HepG2 (cell line): Measurements from ENCODE around the gene YKT6. TPM values are rescaled to one million over a fixed set of nuclear protein-coding genes. Genes with fewer than 3 reads are reported as not detected.

Experiments used
- ATAC-seq: fragments of 200-7000 bp; cut with Tn5 transposase; 3 replicates; pipeline ENCODE4 v1.9.1; 2020; ENCODE audit warnings: mild to moderate bottlenecking, moderate library complexity
- BruUV-seq: library from RNA; stranded (reverse); fragments of 400-500 nt; replicated peaks from 2 replicates; lab custom pipeline; 2021; lab: Mats Ljungman, UMichigan
- CTCF ChIA-PET: fragments of 300-600 bp; formaldehyde crosslinking; extraction: SDS; loops from one replicate; lab custom pipeline; 2021; ENCODE audit warnings: low total read pairs, inconsistent platforms, low intra/inter-chr PET ratio; lab: Yijun Ruan, JAX
- POLR2A ChIA-PET: fragments of 350-600 bp; sonication (Branson Sonifier 250); formaldehyde crosslinking; loops from one replicate; lab custom pipeline; 2020; ENCODE audit warnings: antibody characterized with exemption, inconsistent platforms; lab: Yijun Ruan, JAX
- DNase-seq: peaks from one replicate; pipeline ENCODE4 v3.0.0-alpha.2; 2015; ENCODE audit warnings: low spot score
- FAIRE-seq: peaks from 3 replicates; lab custom pipeline; 2011; peaks lifted over from hg19 to GRCh38; lab: Jason Lieb, UNC
- H2AFZ ChIP-seq: one replicate; pipeline ENCODE4 v1.6.1; 2011; ENCODE audit warnings: low read length, inconsistent platforms
- H3K27ac ChIP-seq: fragments of 300-600 bp; 3 replicates; pipeline ENCODE4 v1.8.0; 2011; ENCODE audit warnings: mixed run types, mild to moderate bottlenecking, mixed read lengths, low read length, inconsistent platforms; ENCODE audit not compliant: insufficient read depth; ENCODE audit errors: extremely low read length
- H3K27me3 ChIP-seq, 2 experiments: fragments of 200-600 bp in 1 of 2; 2 replicates in 1 of 2; 3 replicates in 1 of 2; pipeline versions ENCODE4 v1.6.0 to v1.8.0; 2011; ENCODE audit warnings: low read length in 2 of 2, mild to moderate bottlenecking in 2 of 2, moderate library complexity in 2 of 2, inconsistent platforms in 1 of 2; ENCODE audit not compliant: insufficient read depth in 2 of 2, control insufficient read depth in 1 of 2
- H3K36me3 ChIP-seq, 2 experiments: fragments of 200-600 bp in 1 of 2; replicated peaks in 1 of 2; 2 replicates in 1 of 2; 3 replicates in 1 of 2; pipeline versions ENCODE4 v1.5.1 to v1.8.0; 2011; ENCODE audit warnings: low read length in 2 of 2, inconsistent platforms in 1 of 2; ENCODE audit not compliant: insufficient read depth in 2 of 2, control insufficient read depth in 1 of 2
- H3K4me1 ChIP-seq: 2 replicates; pipeline ENCODE4 v1.5.1; 2012; ENCODE audit warnings: low read length, inconsistent platforms; ENCODE audit not compliant: insufficient read depth
- H3K4me2 ChIP-seq: 2 replicates; pipeline ENCODE4 v1.6.0; 2011; ENCODE audit warnings: low read depth, low read length, inconsistent platforms
- H3K4me3 ChIP-seq, 3 experiments: fragments of 200-600 bp in 1 of 3; sonication (generic), shearing (Covaris generic) in 1 of 3; replicated peaks in 1 of 3; 2 replicates each; pipeline ENCODE4 v1.5.1; 2011 to 2016; ENCODE audit warnings: low read length in 3 of 3, inconsistent platforms in 2 of 3, low read depth in 2 of 3, mild to moderate bottlenecking in 2 of 3, control low read depth in 1 of 3, mixed read lengths in 1 of 3; ENCODE audit not compliant: insufficient read depth in 1 of 3
- H3K79me2 ChIP-seq: one replicate; pipeline ENCODE4 v1.6.1; 2011; ENCODE audit warnings: low read length, inconsistent platforms; ENCODE audit not compliant: insufficient read depth
- H3K9ac ChIP-seq: 2 replicates; pipeline ENCODE4 v1.6.0; 2011; ENCODE audit warnings: mild to moderate bottlenecking, low read depth, low read length, inconsistent platforms; ENCODE audit not compliant: insufficient read depth
- H3K9me3 ChIP-seq: 2 replicates; pipeline ENCODE4 v1.5.1; 2012; ENCODE audit warnings: mild to moderate bottlenecking, low read length
- H4K20me1 ChIP-seq: 2 replicates; pipeline ENCODE4 v1.6.0; 2011; ENCODE audit warnings: inconsistent platforms, mild to moderate bottlenecking, low read length, moderate library complexity; ENCODE audit not compliant: insufficient read depth
- ARNT2 ChIP-seq: sonication (generic); formaldehyde crosslinking; IDR thresholded peaks from 2 replicates; pipeline ENCODE4 v1.8.0; 2022; ENCODE audit warnings: mild to moderate bottlenecking, low read depth, missing genetic modification reagents, moderate library complexity
- CHCHD3 ChIP-seq: sonication (generic); formaldehyde crosslinking; IDR thresholded peaks from 2 replicates; pipeline ENCODE4 v1.8.0; 2022; ENCODE audit warnings: mild to moderate bottlenecking, missing genetic modification reagents, moderate library complexity
- ISX ChIP-seq: sonication (generic); formaldehyde crosslinking; conservative IDR thresholded peaks from 2 replicates; pipeline ENCODE4 v1.5.0; 2020; ENCODE audit warnings: missing genetic modification reagents
- PAF1 ChIP-seq: IDR thresholded peaks from 2 replicates; pipeline ENCODE4 v1.6.1; 2016; ENCODE audit warnings: missing genetic modification reagents, missing compliant biosample characterization
- RELA ChIP-seq: sonication (generic); formaldehyde crosslinking; IDR thresholded peaks from 2 replicates; pipeline ENCODE4 v1.4.0; 2020; ENCODE audit warnings: missing genetic modification reagents
- REPIN1 ChIP-seq: sonication (generic); formaldehyde crosslinking; IDR thresholded peaks from 2 replicates; pipeline ENCODE4 v1.8.0; 2022; ENCODE audit warnings: missing genetic modification reagents, low read depth, mild to moderate bottlenecking, borderline replicate concordance
- ZBTB7A ChIP-seq: sonication (generic); formaldehyde crosslinking; IDR thresholded peaks from 2 replicates; pipeline ENCODE4 v1.8.0; 2022; ENCODE audit warnings: mild to moderate bottlenecking, missing genetic modification reagents
- ZNF280D ChIP-seq: sonication (generic); formaldehyde crosslinking; IDR thresholded peaks from 2 replicates; pipeline ENCODE4 v1.5.1; 2020; ENCODE audit warnings: mild to moderate bottlenecking, missing genetic modification reagents
- ZNF335 ChIP-seq: sonication (generic); formaldehyde crosslinking; IDR thresholded peaks from 2 replicates; pipeline ENCODE4 v1.4.0; 2020; ENCODE audit warnings: missing genetic modification reagents
- ZNF432 ChIP-seq: sonication (generic); formaldehyde crosslinking; IDR thresholded peaks from 2 replicates; pipeline ENCODE4 v1.5.0; 2020; ENCODE audit warnings: missing genetic modification reagents, mild to moderate bottlenecking, borderline replicate concordance
- ZNF574 ChIP-seq: sonication (generic); formaldehyde crosslinking; IDR thresholded peaks from 2 replicates; pipeline ENCODE4 v1.4.0; 2020; ENCODE audit warnings: missing genetic modification reagents
- ZNF781 ChIP-seq: sonication (generic); formaldehyde crosslinking; IDR thresholded peaks from 2 replicates; pipeline ENCODE4 v1.5.1; 2020; ENCODE audit warnings: borderline replicate concordance, mild to moderate bottlenecking, missing genetic modification reagents; ENCODE audit errors: not compliant biosample characterization
- ZNF850 ChIP-seq: sonication (generic); formaldehyde crosslinking; conservative IDR thresholded peaks from 2 replicates; pipeline ENCODE4 v1.9.0; 2021; ENCODE audit warnings: mild to moderate bottlenecking, missing genetic modification reagents
- WGBS: methylation state at CpG from one replicate; pipeline ENCODE4 v1.1.6; 2017; ENCODE audit warnings: low lambda C conversion rate; 5-methylcytosine and 5-hydroxymethylcytosine counted together
- in situ Hi-C: cut with HindIII; loops from 2 replicates; pipeline ENCODE4 v1.10.0; 2017; ENCODE audit warnings: low pct_unique_long_range_greater_than_20kb; ENCODE audit not compliant: extremely low pct_ligation_motif_present
- intact Hi-C: fragments of 100-400 bp; cut with micrococcal nuclease; formaldehyde crosslinking; loops from one replicate; pipeline ENCODE4 v1.10.0; 2022; ENCODE audit not compliant: unreplicated experiment
- polyA plus RNA-seq, 8 experiments: library from polyadenylated mRNA; depleted of rRNA in 3 of 8; stranded (reverse) in 7 of 8; unstranded in 1 of 8; fragments of >200 nt; fragmentation: Illumina TruSeq in 4 of 8; extraction: Trizol in 4 of 8; gene quantifications; 2 replicates each; pipeline versions ENCODE4 v1.2.1 to v1.2.3, GENCODE V29; 2011 to 2016; ENCODE audit warnings: low read depth in 4 of 8, missing spikeins in 1 of 8, mixed read lengths in 1 of 8; ENCODE audit not compliant: insufficient read depth in 1 of 8
- total RNA-seq, 5 experiments: library from RNA; depleted of rRNA; stranded (reverse); fragments of >200 nt; fragmentation: Illumina TruSeq; extraction: Trizol; gene quantifications; 2 replicates each; pipeline ENCODE4 v1.2.3, GENCODE V29; 2016; ENCODE audit warnings: low read depth in 1 of 5

The YKT6 gene
- total and polyA plus RNA-seq, 2 of the 13 experiments (the other 11 are each of a cell fraction or from before 2014, with no cell fraction given), result 52.2 to 60.3 TPM

- H3K36me3 ChIP-seq, result peaks cover 13 to 30% of the 10 kb centered on the region in 2 experiments
- peaks cover 25% of the 10 kb centered on the region for H3K79me2 ChIP-seq
- WGBS, result 6% methylated on average over 8 of the region's 8 CpGs
- intact Hi-C loops, result no loop called here
- H3K9me3 ChIP-seq, result no peaks in the 10 kb centered on the region
- peak overlapping the region; percentile 87 to 100 (median 98) for H3K4me3 ChIP-seq
- H2AFZ ChIP-seq, result no peak overlapping the region
- peaks cover 9% of the 10 kb centered on the region for H3K4me1 ChIP-seq
- H3K27ac ChIP-seq, result no peak overlapping the region
- ChIA-PET POLR2A (interaction anchor here (1.6 kb wide), 1 partner anchor 15 kb away, joined by 6 read pairs; no protein-coding TSS in a partner anchor), CTCF (no interaction called here)
- FAIRE-seq (no peak), DNase-seq (no peak), ATAC-seq (no peak)
- in situ Hi-C loops, result no loop called here
- peak overlapping the region; percentile 75 for H3K9ac ChIP-seq
- H3K27me3 ChIP-seq, result no peaks in the 10 kb centered on the region; a peak in 2 of 5 replicates
- peak overlapping the region; percentile 89 for H3K4me2 ChIP-seq
- H4K20me1 ChIP-seq, result no peaks in the 10 kb centered on the region
- no peak for TF ChIP-seq PAF1
- TF ChIP-seq ARNT2 (CRISPR knock-in tag), result no peak
- TF ChIP-seq ZNF850 (CRISPR knock-in tag), result no peak
- TF ChIP-seq ZNF432 (CRISPR knock-in tag), result no peak
- TF ChIP-seq ZNF574 (CRISPR knock-in tag), result no peak
- TF ChIP-seq CHCHD3 (CRISPR knock-in tag), result no peak
- no peak for TF ChIP-seq ISX
- no peak for TF ChIP-seq ZNF280D (CRISPR knock-in tag)
- TF ChIP-seq ZBTB7A (CRISPR knock-in tag), result no peak
- TF ChIP-seq ZNF781 (CRISPR knock-in tag), result no peak
- TF ChIP-seq RELA (CRISPR knock-in tag), result no peak
- no peak for TF ChIP-seq REPIN1 (CRISPR knock-in tag)
- TF ChIP-seq ZNF335 (CRISPR knock-in tag), result no peak
- BruUV-seq, result no TSS peak
Measured at GRCh38 chr7:44201813-44202212, 1.0 kb downstream of the YKT6 start.
